BJ (cell line): ENCODE data around the gene FIBP. TPM values are rescaled to one million over a fixed set of nuclear protein-coding genes. Genes with fewer than 3 reads are reported as not detected.

Experiments used
- CTCF ChIA-PET: fragments of 350-600 bp; formaldehyde crosslinking; extraction: SDS; loops from one replicate; lab custom pipeline; 2021; ENCODE audit warnings: antibody characterized with exemption, inconsistent platforms; lab: Yijun Ruan, JAX
- POLR2A ChIA-PET: fragments of 300-600 bp; sonication (Branson Sonifier 250); formaldehyde crosslinking; extraction: SDS; loops from one replicate; lab custom pipeline; 2021; ENCODE audit warnings: antibody characterized with exemption; lab: Charles Lee
- DNase-seq: peaks from one replicate; pipeline ENCODE4 v3.0.0-alpha.2; 2011; ENCODE audit warnings: low read depth
- H3K27me3 ChIP-seq: 2 replicates; pipeline ENCODE4 v1.6.0; 2011; ENCODE audit warnings: low read length; ENCODE audit not compliant: control insufficient read depth, insufficient read depth
- H3K36me3 ChIP-seq: 2 replicates; pipeline ENCODE4 v1.5.1; 2011; ENCODE audit warnings: low read length; ENCODE audit not compliant: control insufficient read depth, insufficient read depth
- H3K4me3 ChIP-seq: 2 replicates; pipeline ENCODE4 v1.5.1; 2011; ENCODE audit warnings: low read depth, mild to moderate bottlenecking, control low read depth, low read length
- CTCF ChIP-seq: IDR thresholded peaks from 2 replicates; pipeline ENCODE4 v1.5.1; 2011; ENCODE audit warnings: low read depth, mild to moderate bottlenecking, control low read depth, inconsistent platforms, low read length, moderate library complexity; ENCODE audit not compliant: insufficient read depth
- polyA plus RNA-seq: library from polyadenylated mRNA; depleted of rRNA; stranded (reverse); fragments of >200 nt; gene quantifications from 2 replicates; pipeline ENCODE4 v1.2.3, GENCODE V29; 2011

The FIBP gene
- polyA plus RNA-seq, 1 experiment = 199 TPM

DNA sequence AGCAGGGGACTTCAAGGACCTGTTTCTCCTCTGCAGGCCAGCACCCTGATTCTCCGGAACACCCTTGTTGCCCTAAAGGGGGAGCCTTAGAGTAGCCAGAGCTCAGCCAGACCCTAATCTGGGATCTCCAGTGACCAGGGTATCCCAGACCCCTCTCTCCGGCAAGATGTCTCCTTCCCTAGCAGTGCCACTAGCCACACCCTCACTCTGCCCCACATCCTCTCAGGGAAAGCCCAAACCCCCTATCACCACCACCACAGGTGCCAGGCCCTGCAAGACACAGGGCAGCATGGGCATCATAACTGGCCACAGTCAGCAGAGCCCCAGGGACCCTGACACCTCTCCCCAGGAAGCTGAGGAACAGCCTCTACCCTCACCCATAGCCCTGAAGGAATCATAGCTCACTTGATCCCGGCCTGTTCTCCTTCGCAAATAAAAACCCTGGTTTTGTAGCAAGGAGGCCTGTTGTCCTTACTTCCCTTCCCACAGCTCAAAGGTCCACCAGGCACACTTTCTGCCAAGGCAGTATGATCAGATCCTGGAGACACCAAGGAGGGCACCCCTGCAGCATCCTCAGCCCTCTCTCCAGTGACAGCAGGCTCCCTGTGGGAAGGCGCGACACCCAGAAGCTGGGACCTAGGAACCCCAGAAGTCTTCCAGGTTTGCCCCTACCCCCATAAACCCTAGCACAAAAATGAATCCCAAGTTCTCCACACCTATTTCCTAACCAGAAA lies 34.9 kb downstream of the FIBP start:
- Histone ChIP-seq H3K36me3 (peaks cover 48% of the 10 kb centered on the region), H3K4me3 (no peak overlapping the region), H3K27me3 (no peaks in the 10 kb centered on the region)
- no peak for TF ChIP-seq CTCF
- POLR2A ChIA-PET = interaction anchor here (0.5 kb wide), 1 partner anchor 90 kb away, joined by 3 read pairs; no protein-coding TSS in a partner anchor
- CTCF ChIA-PET = interaction anchor here (1.2 to 1.9 kb wide), 3 partner anchors 15 to 74 kb away, joined by 3 to 6 read pairs (median 5); no protein-coding TSS in a partner anchor
- no peak for DNase-seq

- no peaks in the 10 kb centered on the region for H3K27me3 ChIP-seq
- no peak overlapping the region for H3K4me3 ChIP-seq
- peaks cover 48% of the 10 kb centered on the region for H3K36me3 ChIP-seq
- ChIA-PET POLR2A (interaction anchor here (1.0 kb wide), 1 partner anchor 20 kb away, joined by 3 read pairs; no protein-coding TSS in a partner anchor), CTCF (interaction anchor here (1.2 to 1.9 kb wide), 7 partner anchors 10 to 170 kb away, joined by 3 to 7 read pairs (median 4); no protein-coding TSS in a partner anchor)
- TF ChIP-seq CTCF = no peak
- no peak for DNase-seq
Measured at GRCh38 chr11:65852508-65853245, 35.6 kb downstream of the FIBP start.

DNA sequence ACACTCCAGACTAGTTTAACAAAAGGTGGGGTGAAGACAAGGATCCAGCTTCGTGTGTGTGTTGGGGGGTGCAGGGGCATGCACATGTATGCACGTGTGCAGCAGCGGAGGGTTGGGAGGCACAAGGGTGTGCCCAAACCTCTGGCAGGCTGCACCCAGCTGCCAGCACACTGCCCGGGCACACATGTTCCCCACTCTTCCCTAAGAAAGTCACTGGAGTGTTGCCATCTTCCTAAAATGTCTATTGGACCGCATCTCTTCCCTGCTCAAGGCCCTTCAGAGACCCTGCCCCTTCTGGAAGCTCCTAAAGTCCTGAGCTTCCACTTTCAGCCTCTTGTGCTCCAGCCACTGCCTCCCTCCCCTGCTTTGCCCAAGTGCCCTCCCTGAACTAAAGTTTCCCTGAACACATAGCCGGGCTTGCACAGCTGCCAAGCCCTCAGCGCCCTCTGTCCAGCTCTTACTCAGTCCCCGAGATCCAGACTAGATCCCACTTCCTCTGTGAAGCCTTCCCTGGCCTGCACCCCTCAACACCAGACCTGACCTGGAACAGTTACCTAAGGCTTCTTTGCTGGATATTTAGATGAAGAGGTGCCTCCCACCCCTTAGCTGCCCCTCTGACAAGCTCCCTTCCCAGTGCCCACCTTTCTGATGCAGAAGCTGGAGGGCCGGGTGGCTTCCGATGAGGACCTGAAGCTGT lies 36.3 kb downstream of the FIBP start:
- POLR2A ChIA-PET = interaction anchor here (0.6 to 1.0 kb wide), 2 partner anchors 19 to 752 kb away, joined by 3 to 4 read pairs; no protein-coding TSS in a partner anchor
- CTCF ChIA-PET = interaction anchor here (0.8 to 2.6 kb wide), 11 partner anchors 9 to 311 kb away, joined by 3 to 9 read pairs (median 4); partner anchors contain the start of gene KAT5

GRCh38 chr11:65851083-65851579 lies 37.1 kb downstream of the FIBP start:
- Histone ChIP-seq H3K4me3 (no peak overlapping the region), H3K27me3 (no peaks in the 10 kb centered on the region), H3K36me3 (peaks cover 47% of the 10 kb centered on the region)
- peak; percentile 56 for TF ChIP-seq CTCF
- no peak for DNase-seq
- ChIA-PET CTCF (interaction anchor here (0.7 to 2.6 kb wide), 11 partner anchors 9 to 407 kb away, joined by 3 to 9 read pairs (median 4); partner anchors contain the start of gene KAT5), POLR2A (interaction anchor here (0.6 kb wide), 1 partner anchor 751 kb away, joined by 4 read pairs; no protein-coding TSS in a partner anchor)

More for the DNA sequence above, 36.3 kb downstream of the FIBP start:
- TF ChIP-seq CTCF = no peak
- H3K36me3 ChIP-seq = peaks cover 48% of the 10 kb centered on the region
- DNase-seq = no peak
- no peaks in the 10 kb centered on the region for H3K27me3 ChIP-seq
- H3K4me3 ChIP-seq = no peak overlapping the region
